GM12878 (cell line): ENCODE data around the gene TRIM51. TPM values are rescaled to one million over a fixed set of nuclear protein-coding genes. Genes with fewer than 3 reads are reported as not detected.

Experiments used
- ATAC-seq: fragments of 200-7000 bp; cut with Tn5 transposase; 3 replicates; pipeline ENCODE4 v1.9.1; 2020; ENCODE audit warnings: mild to moderate bottlenecking, moderate library complexity
- BruUV-seq: library from RNA; stranded (reverse); fragments of 400-500 nt; replicated peaks from 2 replicates; lab custom pipeline; 2021; lab: Mats Ljungman, UMichigan
- CTCF ChIA-PET: fragments of 300-600 bp; sonication (Branson Sonifier 250); formaldehyde crosslinking; extraction: SDS; loops from one replicate; lab custom pipeline; 2021; ENCODE audit warnings: inconsistent platforms; lab: Yijun Ruan, JAX
- POLR2A ChIA-PET: fragments of 350-600 bp; formaldehyde crosslinking; extraction: SDS; loops from one replicate; lab custom pipeline; 2021; ENCODE audit warnings: inconsistent platforms; lab: Charles Lee
- RAD21 ChIA-PET: fragments of 300-600 bp; sonication (Branson Sonifier 250); formaldehyde crosslinking; loops from one replicate; lab custom pipeline; 2023; ENCODE audit warnings: antibody characterized with exemption; ENCODE audit not compliant: unreplicated experiment; lab: Charles Lee
- SMC1A ChIA-PET: fragments of 300-600 bp; sonication (Branson Sonifier 250); formaldehyde crosslinking; loops from one replicate; lab custom pipeline; 2023; ENCODE audit not compliant: unreplicated experiment, uncharacterized antibody; lab: Charles Lee
- DNase-seq: peaks from one replicate; pipeline ENCODE4 v3.0.0-alpha.2; 2011; ENCODE audit warnings: low read depth, low spot score
- FAIRE-seq: peaks from 3 replicates; lab custom pipeline; 2011; peaks lifted over from hg19 to GRCh38; lab: Jason Lieb, UNC
- H2AFZ ChIP-seq: 2 replicates; pipeline ENCODE4 v1.6.0; 2011; ENCODE audit warnings: low read depth, low read length, control low read depth; ENCODE audit not compliant: control insufficient read depth
- H3K27ac ChIP-seq: 2 replicates; pipeline ENCODE4 v1.5.1; 2011; ENCODE audit warnings: control low read depth; ENCODE audit not compliant: control insufficient read depth, insufficient read depth
- H3K27me3 ChIP-seq, 2 experiments: replicated peaks in 1 of 2; 2 replicates each; pipeline versions ENCODE4 v1.6.0 to v1.6.1; 2011; ENCODE audit warnings: low read length in 1 of 2; ENCODE audit not compliant: control insufficient read depth in 2 of 2, insufficient read depth in 2 of 2
- H3K36me3 ChIP-seq, 2 experiments: 2 replicates each; pipeline ENCODE4 v1.5.1; 2011; ENCODE audit warnings: low read length in 1 of 2; ENCODE audit not compliant: control insufficient read depth in 2 of 2, insufficient read depth in 2 of 2
- H3K4me1 ChIP-seq: 2 replicates; pipeline ENCODE4 v1.6.1; 2011; ENCODE audit warnings: mild to moderate bottlenecking, low read length, moderate library complexity, mixed read lengths; ENCODE audit not compliant: control insufficient read depth, insufficient read depth
- H3K4me2 ChIP-seq: 2 replicates; pipeline ENCODE4 v1.6.0; 2011; ENCODE audit warnings: control low read depth; ENCODE audit not compliant: control insufficient read depth, insufficient read depth
- H3K4me3 ChIP-seq: fragments of 200-600 bp; sonication (generic); 2 replicates; pipeline ENCODE4 v1.5.1; 2016
- H3K79me2 ChIP-seq: 2 replicates; pipeline ENCODE4 v1.6.0; 2011; ENCODE audit warnings: low read length; ENCODE audit not compliant: control insufficient read depth, insufficient read depth
- H3K9ac ChIP-seq: 2 replicates; pipeline ENCODE4 v1.8.0; 2011; ENCODE audit warnings: low read length, control low read depth, mixed read lengths; ENCODE audit not compliant: control insufficient read depth, insufficient read depth
- H3K9me3 ChIP-seq: replicated peaks from 3 replicates; pipeline ENCODE4 v1.5.1; 2011; ENCODE audit warnings: mild to moderate bottlenecking, low read length; ENCODE audit not compliant: control insufficient read depth, insufficient read depth
- H4K20me1 ChIP-seq: 2 replicates; pipeline ENCODE4 v1.6.0; 2011; ENCODE audit not compliant: control insufficient read depth, insufficient read depth
- CUX1 ChIP-seq: IDR thresholded peaks from 2 replicates; pipeline ENCODE4 v1.6.1; 2012; ENCODE audit warnings: improper control_type of control experiment, low read depth, low read length; ENCODE audit not compliant: insufficient replicate concordance
- KDM1A ChIP-seq: fragments of 200-600 bp; sonication (generic); IDR thresholded peaks from 2 replicates; pipeline ENCODE4 v1.6.1; 2016; ENCODE audit warnings: borderline replicate concordance
- MEF2B ChIP-seq: fragments of 450-650 bp; IDR thresholded peaks from 2 replicates; pipeline ENCODE4 v1.6.1; 2018; ENCODE audit warnings: mild to moderate bottlenecking, moderate library complexity; ENCODE audit not compliant: partially characterized antibody, poor library complexity, severe bottlenecking
- MYC ChIP-seq: IDR thresholded peaks from 2 replicates; pipeline ENCODE4 v1.6.1; 2011; ENCODE audit warnings: mild to moderate bottlenecking, low read length, moderate library complexity, inconsistent platforms; ENCODE audit not compliant: insufficient read depth, insufficient replicate concordance, insufficient read length, severe bottlenecking
- NKRF ChIP-seq: fragments of 450-650 bp; conservative IDR thresholded peaks from 2 replicates; pipeline ENCODE4 v1.6.1; 2017; ENCODE audit warnings: mild to moderate bottlenecking, moderate library complexity
- PRDM15 ChIP-seq: fragments of 450-650 bp; formaldehyde crosslinking; IDR thresholded peaks from 2 replicates; pipeline ENCODE4 v1.4.0; 2020; ENCODE audit warnings: mild to moderate bottlenecking, moderate library complexity
- RBBP5 ChIP-seq: fragments of 200-600 bp; sonication (generic); conservative IDR thresholded peaks from 2 replicates; pipeline ENCODE4 v1.6.1; 2016
- WRNIP1 ChIP-seq: IDR thresholded peaks from 2 replicates; pipeline ENCODE4 v1.6.1; 2011; ENCODE audit warnings: low read depth, low read length, improper control_type of control experiment, borderline replicate concordance
- in situ Hi-C: fragments of 300-500 bp; cut with MboI; formaldehyde crosslinking; loops from 9 replicates; pipeline ENCODE4 v1.14.3; 2018; ENCODE audit warnings: mixed read lengths
- intact Hi-C: fragments of 100-400 bp; cut with micrococcal nuclease; formaldehyde crosslinking; loops from one replicate; pipeline ENCODE4 v1.14.2; 2022; ENCODE audit not compliant: unreplicated experiment
- polyA plus RNA-seq, 11 experiments: library from polyadenylated mRNA; depleted of rRNA in 4 of 11; unstranded in 6 of 11; stranded (reverse) in 5 of 11; fragments of >200 nt; fragmentation: Nextera tagmentation in 4 of 11; fragmentation: Illumina TruSeq in 1 of 11; extraction: Ambion mirVana in 4 of 11; extraction: Trizol in 1 of 11; gene quantifications; 1 replicate in 1 of 11; 2 replicates in 10 of 11; pipeline versions ENCODE4 v1.2.1 to v1.2.3, GENCODE V29; 2011 to 2016; ENCODE audit warnings: inconsistent platforms in 2 of 11, missing spikeins in 2 of 11, low read depth in 1 of 11
- total RNA-seq, 4 experiments: library from RNA; depleted of rRNA in 3 of 4; stranded (reverse); fragments of >200 nt in 3 of 4; fragmentation: Illumina TruSeq in 1 of 4; extraction: Trizol in 1 of 4; gene quantifications; 2 replicates each; pipeline versions ENCODE4 v1.2.1 to v1.2.3, GENCODE V29; 2013 to 2021

TRIM51 gene
- total and polyA plus RNA-seq, 10 of the 15 experiments (the other 5 are each of a cell fraction or from before 2014, with no cell fraction given), result not detected

GRCh38 chr11:55847453-55847852 is 35.6 kb upstream of the TRIM51 start (continued):
- TF ChIP-seq MYC, result no peak
- no peak for TF ChIP-seq RBBP5
- TF ChIP-seq WRNIP1, result no peak
- no peak for TF ChIP-seq MEF2B
- TF ChIP-seq KDM1A, result no peak

GRCh38 chr11:55849037-55849436 is 34.1 kb upstream of the TRIM51 start:
- Histone ChIP-seq H3K9me3 (no peaks in the 10 kb centered on the region), H4K20me1 (no peaks in the 10 kb centered on the region), H3K27ac (no peak overlapping the region), H3K36me3 (no peaks in the 10 kb centered on the region), H3K4me3 (no peak overlapping the region), H3K9ac (no peak overlapping the region)
- intact Hi-C loops (loop anchor here (10.0 kb wide), 1 partner anchor 46 kb away; no protein-coding TSS in a partner anchor), in situ Hi-C loops (no loop called here)
- ATAC-seq, result no peak
- no peak for FAIRE-seq
- RAD21 ChIA-PET, result no interaction called here
- TF ChIP-seq NKRF, result no peak
- TF ChIP-seq PRDM15, result no peak
- no peak for TF ChIP-seq CUX1
- TF ChIP-seq, all 136 proteins: peak for 0
- H3K27me3 ChIP-seq, result no peaks in the 10 kb centered on the region
- H3K4me2 ChIP-seq, result no peak overlapping the region
- no peak for DNase-seq
- SMC1A ChIA-PET, result interaction anchor here (0.6 to 1.0 kb wide), 2 partner anchors 9 to 280 kb away, joined by 3 read pairs; no protein-coding TSS in a partner anchor
- CTCF ChIA-PET, result no interaction called here
- no peak overlapping the region for H2AFZ ChIP-seq
- POLR2A ChIA-PET, result no interaction called here
- BruUV-seq, result no TSS peak
- no peaks in the 10 kb centered on the region for H3K4me1 ChIP-seq
- H3K79me2 ChIP-seq, result no peaks in the 10 kb centered on the region
